Cerebellar cortex (tissue), 1 donor: ENCODE measurements around the gene DNAJC18.
"Not testable (repeated sequence)": the region's sequence is repeated elsewhere in the genome, so short reads cannot be mapped to it uniquely, and the experiment has no call there.

Source experiments
- DNase-seq: peaks from one replicate; pipeline ENCODE4 v3.0.0-alpha.2; 2015; ENCODE audit warnings: low spot score

The DNAJC18 gene

GRCh38 chr5:139426203-139426885 is 13.0 kb downstream of the DNAJC18 start:
- DNase-seq: no peak

- no peak for DNase-seq
Measured at GRCh38 chr5:139425497-139425896, 13.8 kb downstream of the DNAJC18 start.

DNA sequence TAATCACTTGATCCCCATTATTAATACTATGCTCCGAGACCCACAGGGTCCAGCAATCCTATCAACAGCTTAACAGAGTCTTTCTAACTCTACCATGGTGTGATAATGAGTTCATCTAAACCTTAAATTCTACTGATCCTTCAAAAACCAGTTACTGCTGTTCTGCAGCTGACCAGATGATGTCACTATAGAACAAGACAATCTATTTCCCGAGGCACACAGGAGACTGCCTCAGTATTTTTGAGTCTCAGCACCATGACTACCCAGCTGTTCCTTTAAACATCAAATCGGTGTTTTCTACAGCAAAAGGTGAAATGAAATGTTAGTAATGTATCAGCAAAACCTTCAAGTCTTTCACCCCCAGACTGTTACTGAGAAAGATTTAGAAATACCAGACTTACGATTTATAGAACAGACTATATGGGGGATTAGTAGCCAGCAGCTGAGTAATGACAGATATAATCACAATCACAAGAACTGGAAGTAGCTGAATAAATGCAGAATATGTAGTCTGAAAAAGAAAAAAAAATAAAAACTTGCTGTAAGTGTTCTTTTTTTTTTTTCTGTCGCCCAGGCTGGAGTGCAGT is 16.9 kb downstream of the DNAJC18 start:
- peak; percentile 79 for DNase-seq

- DNase-seq: no peak
Measured at GRCh38 chr5:139419226-139420192, 19.8 kb downstream of the DNAJC18 start.

DNA sequence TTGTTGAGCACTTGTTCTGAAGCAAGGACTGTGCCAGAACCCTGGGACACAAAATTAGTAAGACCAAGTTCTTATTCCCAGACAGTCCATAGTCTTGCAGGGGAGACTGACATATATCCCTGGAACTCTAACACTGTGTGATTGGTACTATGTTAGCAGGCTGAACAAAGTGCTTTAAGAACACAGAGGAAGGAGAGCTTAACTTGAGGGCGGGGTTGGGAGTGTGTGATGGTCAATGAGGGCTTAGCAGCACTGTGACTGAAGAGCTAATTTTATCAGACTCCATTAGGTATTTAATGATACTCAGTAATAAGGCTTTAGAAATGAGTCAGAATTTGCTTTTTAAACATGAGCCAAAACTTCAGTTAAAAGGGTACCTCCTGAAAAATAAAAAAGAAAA is 20.5 kb downstream of the DNAJC18 start:
- no peak for DNase-seq

GRCh38 chr5:139417214-139417613 is 22.1 kb downstream of the DNAJC18 start:
- DNase-seq: no peak

DNA sequence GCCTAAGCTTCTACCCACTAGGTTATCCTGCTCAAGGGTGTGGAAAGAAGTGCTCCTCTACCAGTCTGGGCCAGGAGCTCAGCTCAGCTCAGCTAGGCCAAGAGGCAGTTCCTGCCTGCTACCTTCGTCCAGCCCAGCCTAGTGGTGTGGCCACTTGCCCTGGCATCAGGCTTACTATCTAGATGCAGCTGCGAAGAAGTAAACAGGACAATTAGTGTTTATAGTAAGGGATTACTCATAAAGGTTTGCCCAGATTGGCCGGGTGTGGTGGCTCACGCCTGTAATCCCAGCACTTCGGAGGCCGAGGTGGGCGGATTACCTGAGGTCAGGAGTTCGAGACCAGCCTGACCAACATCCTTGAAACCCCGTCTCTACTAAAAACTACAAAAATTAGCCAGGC is 22.7 kb downstream of the DNAJC18 start:
- no peak for DNase-seq

GRCh38 chr5:139415869-139416268 is 23.5 kb downstream of the DNAJC18 start:
- no peak for DNase-seq

DNA sequence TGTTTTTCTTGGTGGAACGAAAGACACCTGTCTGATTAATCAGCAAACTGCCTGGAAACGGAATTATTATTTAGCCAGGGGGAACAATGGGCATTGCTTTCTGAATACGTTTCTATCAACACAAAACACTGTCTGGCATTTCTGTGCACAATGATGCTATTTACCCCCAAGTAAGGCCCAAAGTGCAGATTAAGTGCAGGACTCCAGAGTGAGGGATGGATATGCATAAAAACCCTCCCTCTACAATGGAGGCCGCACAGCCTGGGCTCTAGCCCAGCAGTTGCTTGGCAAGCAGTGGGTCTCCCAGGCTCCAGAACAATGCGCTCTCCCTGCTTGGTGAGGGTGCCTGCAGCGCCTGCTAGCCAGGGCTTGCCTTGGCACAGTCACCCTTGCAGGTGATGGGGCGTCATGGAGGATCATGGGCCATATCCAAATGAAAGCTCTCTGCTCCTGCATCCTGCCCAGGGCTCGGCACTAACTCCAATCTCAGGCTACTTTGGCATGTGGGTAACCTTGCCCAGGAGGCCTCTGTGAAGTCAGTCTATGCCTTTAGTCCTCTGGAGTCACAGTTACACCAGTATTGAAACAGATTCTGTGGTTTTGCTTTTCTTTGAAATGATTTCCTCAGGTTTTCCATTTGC is 24.0 kb downstream of the DNAJC18 start:
- DNase-seq: peak; percentile 69

- peak; percentile 23 for DNase-seq
Measured at GRCh38 chr5:139414581-139415130, 24.7 kb downstream of the DNAJC18 start.

- DNase-seq: no peak
Measured at GRCh38 chr5:139413963-139414362, 25.4 kb downstream of the DNAJC18 start.

DNA sequence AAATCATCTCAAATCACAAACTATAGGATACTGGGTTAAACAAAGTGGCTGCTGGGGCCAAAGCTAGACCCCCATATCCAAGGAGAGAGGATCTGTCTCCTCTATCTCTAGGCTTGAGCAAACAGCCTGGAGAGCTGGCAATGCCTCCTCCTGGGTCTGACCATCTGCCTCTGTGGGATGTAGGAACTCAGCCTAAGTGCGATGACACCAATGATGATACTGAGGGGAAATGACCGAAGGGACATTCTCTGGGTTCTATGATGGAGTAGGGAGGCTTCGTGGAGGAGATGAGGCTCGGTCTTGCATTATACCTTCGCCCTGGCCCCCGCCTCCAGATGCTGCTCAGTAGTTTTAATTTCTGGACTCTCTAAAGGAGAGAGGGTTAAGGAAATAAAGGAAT is 26.2 kb downstream of the DNAJC18 start:
- DNase-seq: no peak

GRCh38 chr5:139410993-139411828 is 28.1 kb downstream of the DNAJC18 start:
- DNase-seq: no peak

- DNase-seq: no peak
Measured at GRCh38 chr5:139410121-139410992, 29.0 kb downstream of the DNAJC18 start.

DNA sequence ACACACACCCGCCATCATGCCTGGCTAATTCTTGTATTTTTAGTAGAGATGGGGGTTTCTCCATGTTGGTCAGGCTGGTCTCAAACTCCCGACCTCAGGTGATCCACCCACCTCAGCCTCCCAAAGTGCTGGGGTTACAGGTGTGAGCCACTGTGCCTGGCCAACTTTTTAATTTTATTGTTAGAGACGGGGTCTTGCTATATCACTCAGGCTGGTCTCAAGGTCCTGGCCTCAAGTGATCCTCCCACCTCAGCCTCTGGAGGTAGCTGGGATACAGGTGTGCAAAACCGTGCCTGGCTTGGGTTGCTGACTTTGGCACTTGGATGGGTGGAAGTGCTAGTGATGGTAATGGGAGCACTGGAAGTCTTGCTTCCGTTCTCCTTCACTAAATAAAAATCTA is 30.2 kb downstream of the DNAJC18 start:
- not testable (repeated sequence) for DNase-seq

- no peak for DNase-seq
Measured at GRCh38 chr5:139408191-139408590, 31.1 kb downstream of the DNAJC18 start.

DNA sequence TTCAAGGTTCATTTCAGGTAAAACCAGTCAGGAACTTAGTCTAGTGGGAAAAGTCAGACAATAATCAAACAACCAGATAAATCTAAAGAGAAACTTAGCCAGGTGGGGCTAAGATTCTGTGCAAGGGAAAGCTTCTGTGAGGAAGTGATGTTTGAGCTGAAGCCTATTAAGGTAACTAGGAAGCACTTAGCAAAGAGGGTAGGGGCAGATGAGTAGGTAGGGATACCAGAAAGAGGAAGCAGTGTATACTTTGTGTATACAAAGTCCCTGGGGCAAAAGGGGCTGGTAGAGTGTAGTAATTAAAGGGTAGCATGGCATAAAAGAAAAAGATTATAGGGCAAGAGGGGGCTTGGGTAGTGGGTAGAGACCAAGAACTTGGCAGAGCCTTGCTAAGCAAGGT is 31.8 kb downstream of the DNAJC18 start:
- DNase-seq: no peak

GRCh38 chr5:139406963-139407362 is 32.4 kb downstream of the DNAJC18 start:
- no peak for DNase-seq

- no peak for DNase-seq
Measured at GRCh38 chr5:139404484-139404840, 34.9 kb downstream of the DNAJC18 start.
